PFSK-1 (cell line): ENCODE data around the gene FAM228B.

Source experiments
- POLR2AphosphoS5 ChIP-seq: IDR thresholded peaks from 2 replicates; pipeline ENCODE4 v1.6.1; 2012; ENCODE audit warnings: low read depth, mild to moderate bottlenecking, control low read depth, low read length, moderate library complexity
- REST ChIP-seq, 2 experiments: IDR thresholded peaks; 2 replicates each; pipeline versions ENCODE4 v1.6.1 to v1.8.0; 2011 to 2012; ENCODE audit warnings: low read depth in 2 of 2, low read length in 2 of 2, control low read depth in 1 of 2, inconsistent platforms in 1 of 2, mild to moderate bottlenecking in 1 of 2, moderate library complexity in 1 of 2; ENCODE audit not compliant: insufficient read depth in 1 of 2

DNA sequence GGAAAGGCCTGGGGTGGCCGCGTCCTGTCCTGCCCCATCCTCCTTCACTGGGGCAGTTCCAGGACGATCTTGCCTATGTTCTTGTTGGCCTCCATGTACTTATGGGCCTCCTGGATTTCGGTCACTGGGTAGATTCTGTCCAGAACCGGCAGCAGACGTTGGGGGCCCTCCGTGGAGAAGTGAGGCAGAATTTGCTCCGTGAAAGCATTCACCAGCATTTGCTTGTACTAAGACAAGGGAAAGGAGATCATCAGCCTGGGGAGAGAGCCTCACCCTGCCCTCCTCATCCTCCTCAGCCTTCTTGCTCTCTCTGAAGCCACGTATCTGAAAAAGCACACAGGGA, 45.8 kb upstream of the FAM228B start:
- TF ChIP-seq REST (IDR thresholded peaks at IDR 0.05; ENCODE audit: insufficient read depth in 1 of 2, low read depth in 2 of 2, low read length in 2 of 2), result no peak
- TF ChIP-seq POLR2AphosphoS5, result peak; percentile 11; the same call in 1 of the 2 replicates
